CD4-positive, CD25-positive, alpha-beta regulatory T cell (primary cell): ENCODE measurements around the gene DCTN3. TPM values are rescaled to one million over a fixed set of nuclear protein-coding genes. Genes with fewer than 3 reads are reported as not detected.

Experiments used
- ATAC-seq, 2 donors: fragments of 150-1000 bp; cut with Tn5 transposase; one replicate each; pipeline ENCODE4 v1.10.0; 2021; ENCODE audit warnings: low read depth in 2 of 2, moderate number of reproducible peaks in 2 of 2, moderate library complexity in 1 of 2
- DNase-seq, 3 donors: peaks; one replicate each; pipeline versions ENCODE4 v3.0.0 to v3.0.0-alpha.2; 2012 to 2022; ENCODE audit warnings: mixed read lengths in 1 of 3
- H3K27ac ChIP-seq: one replicate; pipeline ENCODE4 v1.7.0; 2013; ENCODE audit warnings: mild to moderate bottlenecking, low read length; ENCODE audit not compliant: insufficient read depth, poor library complexity, severe bottlenecking
- H3K27me3 ChIP-seq: one replicate; pipeline ENCODE4 v1.7.0; 2013; ENCODE audit warnings: low read length; ENCODE audit not compliant: control insufficient read depth, insufficient read depth
- H3K36me3 ChIP-seq: one replicate; pipeline ENCODE4 v1.7.0; 2013; ENCODE audit warnings: mild to moderate bottlenecking, low read length, moderate library complexity; ENCODE audit not compliant: control insufficient read depth, insufficient read depth
- H3K4me1 ChIP-seq: 2 replicates; pipeline ENCODE4 v1.7.0; 2013; ENCODE audit warnings: mild to moderate bottlenecking, low read length; ENCODE audit not compliant: insufficient read depth, control insufficient read depth, poor library complexity, severe bottlenecking
- H3K4me3 ChIP-seq: one replicate; pipeline ENCODE4 v1.7.0; 2013; ENCODE audit warnings: low read depth, mild to moderate bottlenecking, low read length, moderate library complexity
- H3K9me3 ChIP-seq, 2 experiments: 1 replicate in 1 of 2; 2 replicates in 1 of 2; pipeline ENCODE4 v1.7.0; 2013; ENCODE audit warnings: low read length in 2 of 2, mild to moderate bottlenecking in 1 of 2, moderate library complexity in 1 of 2; ENCODE audit not compliant: control insufficient read depth in 2 of 2
- H3K27ac Mint-ChIP-seq, 3 donors: one replicate each; pipeline ENCODE4 v1.8.0; 2020 to 2022; ENCODE audit warnings: mild to moderate bottlenecking in 3 of 3, mixed read lengths in 3 of 3, moderate library complexity in 2 of 3
- H3K27me3 Mint-ChIP-seq: one replicate; pipeline ENCODE4 v1.8.0; 2022; ENCODE audit warnings: mild to moderate bottlenecking, mixed read lengths
- H3K36me3 Mint-ChIP-seq: one replicate; pipeline ENCODE4 v1.8.0; 2020; ENCODE audit warnings: mixed read lengths
- H3K4me1 Mint-ChIP-seq, 4 donors: one replicate each; pipeline ENCODE4 v1.8.0; 2020 to 2022; ENCODE audit warnings: mixed read lengths in 4 of 4, mild to moderate bottlenecking in 1 of 4
- H3K4me3 Mint-ChIP-seq, 4 donors: one replicate each; pipeline ENCODE4 v1.8.0; 2020 to 2022; ENCODE audit warnings: mild to moderate bottlenecking in 4 of 4, mixed read lengths in 4 of 4, moderate library complexity in 3 of 4
- H3K9me3 Mint-ChIP-seq, 7 donors: one replicate each; pipeline ENCODE4 v1.8.0; 2020 to 2022; ENCODE audit warnings: mixed read lengths in 7 of 7, mild to moderate bottlenecking in 3 of 7, moderate library complexity in 2 of 7
- polyA plus RNA-seq, 4 donors: library from polyadenylated mRNA; unstranded; fragments of 300-500 nt; fragmentation: Illumina TruSeq; gene quantifications; one replicate each; pipeline ENCODE4 v1.2.3, GENCODE V29; 2021
- total RNA-seq: library from RNA; stranded (reverse); gene quantifications from one replicate; pipeline ENCODE4 v1.2.3, GENCODE V29; 2022

Gene DCTN3
- total and polyA plus RNA-seq, 5 donors from 2014 or later = 80.4 to 202 (median 153) TPM

- Histone ChIP-seq H3K36me3 (no peaks in the 10 kb centered on the region), H3K27me3 (peaks cover 42% of the 10 kb centered on the region), H3K4me1 (peaks cover 27% of the 10 kb centered on the region), H3K4me3 (peak overlapping the region; percentile 44), H3K9me3 (no peaks in the 10 kb centered on the region), H3K27ac (no peak overlapping the region)
- Mint-ChIP-seq H3K4me3 (peak overlapping the region; percentile 66 to 82 (median 72)), H3K36me3 (no peaks in the 10 kb centered on the region), H3K9me3 (peaks cover 0 to 6% (median 0%) of the 10 kb centered on the region in 7 donors), H3K4me1 (peaks cover 0 to 40% (median 16%) of the 10 kb centered on the region in 4 donors), H3K27me3 (peaks cover 67% of the 10 kb centered on the region), H3K27ac (peak overlapping the region in 1 of 3 donors; percentile 74)
- no peak for ATAC-seq
- DNase-seq = peak in 1 of 3 donors; percentile 10
These were observed 29.7 kb downstream of the DCTN3 start for GRCh38 chr9:34590381-34591247.

DNA sequence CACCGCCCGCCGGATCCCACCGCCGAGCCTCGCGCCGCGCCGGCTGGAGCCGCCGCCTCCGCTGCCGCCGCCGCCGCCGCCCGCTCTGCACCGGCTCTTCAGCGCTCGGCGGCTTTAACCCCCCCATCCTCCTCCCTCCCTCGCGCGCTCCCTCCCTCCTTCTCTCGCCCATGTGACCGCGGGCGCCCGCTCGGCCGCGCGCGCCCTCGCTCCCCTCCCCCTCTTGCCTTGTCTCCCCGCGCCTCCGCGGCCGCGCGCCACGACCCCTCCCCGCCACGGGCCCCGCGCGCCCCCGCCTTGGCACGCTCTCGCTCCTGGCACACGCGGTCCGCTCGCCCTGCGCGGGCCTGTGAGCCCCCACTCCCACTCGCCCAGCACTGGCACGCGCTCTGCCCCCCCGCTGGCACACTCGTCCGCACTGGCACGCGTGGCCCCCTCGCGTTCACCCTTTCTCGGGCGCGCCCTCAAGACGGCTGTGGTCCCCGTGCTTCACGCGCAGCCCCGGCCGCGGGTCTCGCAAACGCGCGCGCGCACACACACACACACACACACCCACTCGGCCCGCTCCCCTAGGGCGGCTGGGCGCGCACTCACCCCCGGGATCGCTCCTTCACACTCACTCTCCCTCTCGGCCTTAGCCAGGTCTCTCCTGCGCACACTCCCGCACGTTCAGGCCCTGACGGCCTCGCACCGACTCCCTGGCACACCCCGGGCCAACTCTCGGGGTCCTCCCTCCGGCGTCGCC, 30.5 kb downstream of the DCTN3 start, which contains the start of gene CNTFR:
Gene CNTFR, minus strand, starts transcription at position 89 of the 745 bp plus-strand sequence. CDS start 20,743 bp downstream, outside the sequence.
- Histone ChIP-seq H3K9me3 (no peaks in the 10 kb centered on the region), H3K27me3 (peaks cover 39% of the 10 kb centered on the region), H3K27ac (no peak within 1 kb of the TSS), H3K4me1 (peaks cover 27% of the 10 kb centered on the region), H3K36me3 (no peaks in the 10 kb centered on the region), H3K4me3 (no peak within 1 kb of the TSS)
- Mint-ChIP-seq H3K27ac (peak within 1 kb of the TSS in 1 of 3 donors; percentile 74), H3K27me3 (peaks cover 67% of the 10 kb centered on the region), H3K4me3 (peak within 1 kb of the TSS; percentile 81 to 84 (median 82)), H3K9me3 (peaks cover 0 to 6% (median 0%) of the 10 kb centered on the region in 7 donors), H3K4me1 (peaks cover 0 to 40% (median 16%) of the 10 kb centered on the region in 4 donors), H3K36me3 (no peaks in the 10 kb centered on the region)
- ATAC-seq = no peak
- peak in 1 of 3 donors; percentile 13 for DNase-seq

DNA sequence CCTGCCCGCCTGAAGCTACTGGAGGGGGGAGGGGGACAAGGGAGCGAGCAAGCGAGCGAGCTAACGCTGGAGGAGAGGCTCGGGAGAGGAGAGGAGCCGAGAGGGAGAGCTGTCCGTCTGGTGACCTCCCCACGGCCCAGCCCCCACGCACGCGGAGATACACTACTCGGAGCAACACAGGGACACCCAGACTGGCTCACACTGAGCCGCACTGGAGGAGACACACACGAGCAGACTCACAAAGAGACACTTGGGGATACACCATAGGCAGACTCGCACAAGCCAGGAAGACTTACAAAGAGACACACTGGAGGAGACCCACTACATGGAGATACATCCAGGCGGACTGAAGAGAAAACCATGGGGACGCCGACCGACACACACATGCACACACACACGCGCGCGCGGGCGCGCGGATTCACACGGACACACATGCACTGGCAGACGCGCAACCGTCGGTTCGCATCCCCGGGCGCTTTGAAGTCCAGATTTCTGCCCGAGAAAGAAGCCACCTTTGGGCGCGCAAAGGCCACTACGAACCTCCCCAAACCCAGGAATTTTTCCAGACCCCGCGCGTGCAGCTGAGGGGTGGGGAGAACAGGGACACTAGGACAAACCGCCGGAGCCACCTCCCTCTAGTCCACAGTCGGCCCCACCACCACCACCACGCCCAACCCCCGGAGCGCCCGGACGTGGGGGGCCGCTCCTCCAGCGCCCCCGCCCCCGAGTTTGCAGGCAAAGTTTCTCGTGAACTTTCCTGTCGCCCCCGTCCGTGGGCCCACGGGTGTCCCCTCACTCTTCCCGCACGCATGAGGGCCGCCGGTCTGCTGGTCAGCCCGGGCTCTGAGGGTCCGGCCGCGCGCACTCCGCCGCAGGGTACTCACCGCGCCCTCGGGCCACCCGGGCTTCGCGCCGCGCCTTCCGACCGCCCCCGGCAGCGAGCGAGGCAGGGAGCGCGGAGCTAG, 31.3 kb downstream of the DCTN3 start:
- Mint-ChIP-seq H3K4me1 (peaks cover 0 to 40% (median 16%) of the 10 kb centered on the region in 4 donors), H3K27ac (no peak overlapping the region), H3K4me3 (peak overlapping the region; percentile 79 to 84 (median 82)), H3K27me3 (peaks cover 74% of the 10 kb centered on the region), H3K36me3 (no peaks in the 10 kb centered on the region), H3K9me3 (peaks cover 0 to 6% (median 0%) of the 10 kb centered on the region in 7 donors)
- H3K4me1 ChIP-seq = peaks cover 27% of the 10 kb centered on the region
- H3K4me3 ChIP-seq = no peak overlapping the region
- ATAC-seq (no peak), DNase-seq (no peak)
- peaks cover 32% of the 10 kb centered on the region for H3K27me3 ChIP-seq
- no peaks in the 10 kb centered on the region for H3K9me3 ChIP-seq
- H3K36me3 ChIP-seq = no peaks in the 10 kb centered on the region
- no peak overlapping the region for H3K27ac ChIP-seq

DNA sequence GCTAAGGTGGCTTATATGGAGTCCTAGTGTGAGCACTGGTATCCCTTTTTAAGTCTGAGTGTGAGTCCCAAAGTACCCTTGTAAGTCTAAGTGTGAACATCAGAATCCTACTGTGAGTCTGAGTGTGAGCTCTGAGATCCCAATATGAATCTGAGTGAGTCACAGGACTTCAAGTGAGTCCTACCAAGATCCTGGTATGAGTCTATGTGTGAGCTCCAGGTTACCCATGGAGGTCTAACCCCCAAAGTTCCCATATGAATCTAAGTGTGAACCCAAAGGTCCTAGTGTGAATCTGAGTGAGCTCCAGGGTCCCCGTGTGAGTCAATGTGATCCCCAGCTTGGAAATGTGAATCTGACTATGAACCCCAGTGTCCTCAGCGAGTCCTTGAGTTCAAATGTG, 33.0 kb downstream of the DCTN3 start:
- Histone ChIP-seq H3K27me3 (peaks cover 25% of the 10 kb centered on the region), H3K36me3 (no peaks in the 10 kb centered on the region)
- peak overlapping the region in 1 of 4 donors; percentile 68 for H3K4me3 Mint-ChIP-seq

GRCh38 chr9:34585946-34586669, 34.2 kb downstream of the DCTN3 start:
- Histone ChIP-seq H3K4me3 (no peak overlapping the region), H3K27me3 (peaks cover 20% of the 10 kb centered on the region), H3K27ac (no peak overlapping the region), H3K4me1 (peaks cover 19% of the 10 kb centered on the region), H3K36me3 (no peaks in the 10 kb centered on the region), H3K9me3 (no peaks in the 10 kb centered on the region)
- Mint-ChIP-seq H3K4me3 (no peak overlapping the region), H3K36me3 (peaks cover 4% of the 10 kb centered on the region), H3K27me3 (peaks cover 77% of the 10 kb centered on the region), H3K27ac (no peak overlapping the region), H3K4me1 (peaks cover 0 to 26% (median 11%) of the 10 kb centered on the region in 4 donors), H3K9me3 (peaks cover 0 to 2% (median 0%) of the 10 kb centered on the region in 7 donors)
- ATAC-seq = no peak
- no peak for DNase-seq

More for the DNA sequence above, 33.0 kb downstream of the DCTN3 start:
- peaks cover 0 to 35% (median 13%) of the 10 kb centered on the region in 4 donors for H3K4me1 Mint-ChIP-seq
- H3K4me1 ChIP-seq = peaks cover 27% of the 10 kb centered on the region
- no peak overlapping the region for H3K27ac ChIP-seq
- no peak for ATAC-seq
- DNase-seq = no peak
- H3K27ac Mint-ChIP-seq = no peak overlapping the region
- H3K9me3 Mint-ChIP-seq = peaks cover 0 to 4% (median 0%) of the 10 kb centered on the region in 7 donors
- H3K9me3 ChIP-seq = no peaks in the 10 kb centered on the region
- no peaks in the 10 kb centered on the region for H3K36me3 Mint-ChIP-seq
- H3K27me3 Mint-ChIP-seq = peaks cover 74% of the 10 kb centered on the region
- H3K4me3 ChIP-seq = no peak overlapping the region

GRCh38 chr9:34584970-34585369, 35.3 kb downstream of the DCTN3 start:
- ATAC-seq = no peak
- Mint-ChIP-seq H3K4me1 (peaks cover 0 to 15% (median 7%) of the 10 kb centered on the region in 4 donors), H3K4me3 (no peak overlapping the region), H3K36me3 (peaks cover 5% of the 10 kb centered on the region), H3K9me3 (peaks cover 0 to 2% (median 0%) of the 10 kb centered on the region in 7 donors), H3K27ac (no peak overlapping the region), H3K27me3 (peaks cover 78% of the 10 kb centered on the region)
- H3K27ac ChIP-seq = no peak overlapping the region
- H3K4me3 ChIP-seq = no peak overlapping the region
- peaks cover 7% of the 10 kb centered on the region for H3K4me1 ChIP-seq
- DNase-seq = no peak
- H3K9me3 ChIP-seq = no peaks in the 10 kb centered on the region
- H3K36me3 ChIP-seq = no peaks in the 10 kb centered on the region
- H3K27me3 ChIP-seq = peaks cover 24% of the 10 kb centered on the region
